ENCODE measurements around the gene SGPP2.
"Not testable (repeated sequence)": the region's sequence is repeated elsewhere in the genome, so short reads cannot be mapped to it uniquely, and the experiment has no call there.

SGPP2 gene, protein sequence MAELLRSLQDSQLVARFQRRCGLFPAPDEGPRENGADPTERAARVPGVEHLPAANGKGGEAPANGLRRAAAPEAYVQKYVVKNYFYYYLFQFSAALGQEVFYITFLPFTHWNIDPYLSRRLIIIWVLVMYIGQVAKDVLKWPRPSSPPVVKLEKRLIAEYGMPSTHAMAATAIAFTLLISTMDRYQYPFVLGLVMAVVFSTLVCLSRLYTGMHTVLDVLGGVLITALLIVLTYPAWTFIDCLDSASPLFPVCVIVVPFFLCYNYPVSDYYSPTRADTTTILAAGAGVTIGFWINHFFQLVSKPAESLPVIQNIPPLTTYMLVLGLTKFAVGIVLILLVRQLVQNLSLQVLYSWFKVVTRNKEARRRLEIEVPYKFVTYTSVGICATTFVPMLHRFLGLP

DNA sequence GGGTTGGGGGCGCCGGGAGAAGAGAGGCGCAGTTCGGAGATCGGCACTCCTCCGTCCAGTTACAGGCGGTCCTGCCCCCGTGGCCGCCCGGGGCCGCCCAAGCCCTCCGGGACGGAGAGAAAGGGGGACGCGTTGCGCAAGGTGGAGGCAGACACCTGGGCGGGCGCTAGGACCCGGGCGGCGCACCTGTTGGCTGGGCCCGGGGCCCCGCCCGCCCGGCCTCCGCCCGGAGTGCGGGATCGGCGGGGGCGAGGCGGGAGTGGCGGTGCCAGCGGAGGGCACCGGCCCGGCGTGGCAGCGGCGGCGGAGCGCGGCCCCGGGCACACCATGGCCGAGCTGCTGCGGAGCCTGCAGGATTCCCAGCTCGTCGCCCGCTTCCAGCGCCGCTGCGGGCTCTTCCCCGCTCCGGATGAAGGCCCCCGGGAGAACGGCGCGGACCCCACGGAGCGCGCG is at the start of gene SGPP2:
Gene SGPP2 (plus strand): TSS at position 268 of the 453 bp plus-strand sequence. CDS start 60 bp downstream, at position 328.
- DNase-seq, result no peak

DNA sequence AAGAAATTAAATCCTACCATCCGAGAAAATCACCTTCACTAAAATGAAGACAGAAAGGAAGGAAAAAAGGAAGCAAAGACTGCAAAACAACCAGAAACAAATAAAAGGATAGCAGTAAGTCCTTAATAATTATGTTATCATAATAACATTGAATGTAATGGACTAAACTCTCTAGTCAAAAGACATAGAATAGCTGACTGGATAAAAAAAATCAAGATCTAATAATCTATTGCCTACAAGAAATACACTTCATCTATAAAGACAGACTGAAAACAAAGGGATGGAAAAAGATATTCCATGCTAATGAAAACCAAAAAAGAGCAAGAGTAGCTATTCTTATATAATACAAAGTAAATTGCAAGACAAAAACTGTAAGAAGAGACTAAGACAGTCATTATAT is 48.5 kb upstream of the SGPP2 start:
- no peak for DNase-seq

GRCh38 chr2:222380456-222380855 is 43.9 kb upstream of the SGPP2 start:
- DNase-seq, result no peak

GRCh38 chr2:222381566-222381965 is 42.8 kb upstream of the SGPP2 start:
- DNase-seq, result no peak

DNA sequence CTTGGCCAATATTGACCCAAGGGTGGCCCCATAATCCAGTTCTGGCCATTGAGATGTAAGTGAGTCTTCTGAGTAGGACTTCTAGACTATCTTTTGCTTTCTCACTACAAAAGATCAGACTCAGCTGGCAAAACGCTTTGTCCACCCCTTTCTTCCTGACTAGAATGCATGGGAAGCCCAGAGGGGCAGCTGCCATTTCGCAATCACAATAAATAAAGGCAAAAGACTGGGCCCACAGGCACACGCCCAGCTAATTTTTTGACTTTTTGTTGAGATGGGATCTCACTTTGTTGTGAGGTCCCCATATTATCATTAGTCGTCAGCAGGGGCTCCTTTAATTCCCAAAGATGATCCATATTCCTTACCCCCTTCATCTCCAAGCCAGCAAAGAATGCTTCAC is 41.1 kb upstream of the SGPP2 start:
- DNase-seq, result no peak

- no peak for DNase-seq
Observed at GRCh38 chr2:222391743-222392285, 32.5 kb upstream of the SGPP2 start.

DNA sequence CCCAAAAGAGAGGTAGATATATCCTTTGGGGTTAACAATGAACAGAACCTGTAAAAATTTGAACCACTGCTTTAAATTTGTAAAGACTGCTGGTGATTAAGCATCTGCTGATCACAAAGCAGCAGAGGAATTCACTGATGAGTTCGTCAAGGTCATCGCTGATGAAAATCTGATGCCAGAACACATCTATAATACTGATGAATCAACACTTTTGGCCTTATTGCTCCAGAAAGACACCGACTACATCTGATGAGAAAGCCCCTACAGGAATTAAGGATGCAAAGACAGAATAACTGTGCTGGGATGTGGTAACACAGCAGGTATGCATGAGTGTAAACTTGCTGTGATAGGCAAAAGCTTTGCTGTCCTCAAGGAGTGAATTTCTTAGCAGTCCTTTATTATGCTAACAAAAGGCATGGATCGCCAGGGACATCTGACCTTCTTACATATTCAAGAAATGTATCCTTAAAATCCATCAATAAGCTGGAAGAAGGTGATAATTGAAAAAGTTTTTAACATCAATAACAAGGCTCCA is 30.5 kb upstream of the SGPP2 start:
- DNase-seq, result no peak

GRCh38 chr2:222398446-222398885 is 25.9 kb upstream of the SGPP2 start:
- DNase-seq, result no peak

GRCh38 chr2:222399038-222399783 is 25.1 kb upstream of the SGPP2 start:
- no peak for DNase-seq

DNA sequence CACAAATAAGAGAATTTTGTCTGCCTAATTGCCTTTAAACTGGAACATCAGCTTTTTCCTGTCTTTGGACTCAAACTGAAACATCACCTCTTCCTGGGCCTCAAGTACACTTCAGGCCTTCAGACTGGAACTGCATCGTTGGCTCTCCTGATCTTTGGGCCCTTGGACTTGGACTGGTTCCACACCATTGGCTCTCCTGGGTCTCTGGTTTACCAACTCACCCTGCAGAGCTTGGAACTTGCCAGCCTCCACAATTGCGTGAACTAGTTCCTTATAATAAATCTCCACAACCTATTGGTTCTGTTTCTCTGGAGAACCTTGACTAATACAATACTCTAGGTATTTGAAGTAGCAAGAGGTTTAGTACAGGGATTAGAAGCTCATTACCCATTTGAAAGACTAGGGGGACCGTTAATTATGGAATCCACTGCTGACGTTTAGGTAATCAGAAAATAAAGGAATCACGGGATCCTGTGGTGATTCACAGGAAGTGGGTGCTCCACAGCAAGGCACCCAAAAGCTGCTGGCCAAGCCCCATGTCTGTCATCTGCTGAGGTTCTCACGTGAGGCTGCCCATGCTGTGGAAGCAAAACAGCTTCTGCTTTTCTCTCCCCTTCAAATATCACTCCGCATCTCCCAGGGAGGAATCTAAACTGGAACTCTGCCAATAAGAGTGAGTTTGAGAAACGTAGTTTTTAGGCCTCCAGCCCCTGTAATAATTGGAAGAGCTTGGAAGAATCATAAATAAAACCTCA is 20.0 kb upstream of the SGPP2 start:
- no peak for DNase-seq

DNA sequence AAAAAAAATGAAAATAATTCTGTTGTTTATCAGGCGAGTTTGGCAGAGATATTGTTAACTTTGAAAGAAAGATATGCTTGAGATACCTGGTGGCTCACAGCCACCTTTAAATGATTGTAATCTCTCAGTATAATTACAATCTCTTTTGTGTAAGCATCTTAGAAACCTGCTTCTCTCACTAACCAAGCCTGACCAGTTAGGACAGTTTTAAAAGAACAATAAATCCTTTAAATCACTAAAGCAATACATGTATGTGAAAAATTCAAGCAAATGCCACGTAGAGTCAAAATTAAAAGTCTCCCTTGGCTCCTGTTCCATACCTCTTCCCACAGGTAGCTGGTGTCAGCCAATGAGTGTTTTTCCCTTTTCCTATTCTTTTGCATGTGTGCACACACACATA is 15.7 kb upstream of the SGPP2 start:
- DNase-seq, result no peak

DNA sequence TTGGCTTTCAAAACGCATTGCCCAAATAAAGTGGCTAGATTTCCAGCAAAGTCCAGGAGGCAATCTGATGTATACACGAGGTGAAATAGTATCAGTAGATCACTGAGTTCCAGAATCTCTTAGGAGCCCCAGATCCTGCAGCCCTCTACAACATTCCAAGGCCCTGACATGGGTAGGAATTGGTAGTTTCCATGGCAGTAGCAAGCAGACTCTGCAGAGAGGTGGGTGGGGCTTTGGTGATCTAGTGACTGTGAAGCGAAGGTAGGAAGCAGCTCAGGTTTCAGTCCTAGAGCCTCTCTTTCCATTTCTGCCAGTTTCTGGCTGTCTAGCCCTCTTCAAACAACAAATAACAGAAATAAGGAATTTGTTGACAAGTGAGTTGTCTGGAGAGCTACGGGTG is 13.8 kb upstream of the SGPP2 start:
- no peak for DNase-seq

- DNase-seq, result not testable (repeated sequence)
Observed at GRCh38 chr2:222412334-222412733, 12.0 kb upstream of the SGPP2 start.

- DNase-seq, result no peak
Observed at GRCh38 chr2:222413295-222413911, 10.9 kb upstream of the SGPP2 start.

- no peak for DNase-seq
Observed at GRCh38 chr2:222418739-222419138, 5.6 kb upstream of the SGPP2 start.

DNA sequence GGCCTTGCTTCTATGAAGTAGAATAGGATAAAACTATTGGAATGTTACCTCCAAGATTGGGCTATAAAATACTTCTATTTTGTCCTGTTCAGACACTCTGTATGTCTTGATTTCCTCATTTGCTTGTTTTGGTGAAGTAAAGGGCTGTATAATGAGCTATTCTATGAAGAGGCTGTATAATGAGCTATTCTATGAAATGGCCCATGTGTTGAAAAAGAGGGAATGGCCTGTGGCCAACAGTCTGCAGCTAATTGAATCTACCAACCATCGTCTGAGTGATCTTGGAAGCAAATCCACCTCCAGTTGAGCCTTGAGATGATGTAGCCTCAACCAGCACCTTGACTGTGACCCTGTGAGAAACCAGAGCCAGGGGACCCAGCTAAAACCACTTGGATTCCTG is 3.8 kb upstream of the SGPP2 start:
- no peak for DNase-seq

DNA sequence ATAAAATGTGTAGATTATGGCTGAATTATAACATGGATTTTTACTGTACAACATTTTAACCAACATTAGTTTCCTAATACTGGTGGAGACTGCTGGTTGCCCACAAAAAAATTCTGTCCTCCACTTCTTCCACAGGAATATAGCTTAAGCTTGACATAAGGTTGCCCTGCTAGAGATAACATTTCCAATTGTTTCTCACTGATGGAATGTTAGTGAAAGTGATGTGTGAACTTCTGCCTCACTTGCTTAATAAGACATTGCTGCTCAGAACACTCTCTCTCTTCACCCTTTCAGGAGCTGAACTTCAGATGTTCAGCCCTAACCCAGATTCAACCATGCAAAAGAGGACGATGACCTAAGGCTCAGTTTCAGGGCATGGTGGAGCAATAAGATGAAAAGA is 2.7 kb upstream of the SGPP2 start:
- no peak for DNase-seq

DNA sequence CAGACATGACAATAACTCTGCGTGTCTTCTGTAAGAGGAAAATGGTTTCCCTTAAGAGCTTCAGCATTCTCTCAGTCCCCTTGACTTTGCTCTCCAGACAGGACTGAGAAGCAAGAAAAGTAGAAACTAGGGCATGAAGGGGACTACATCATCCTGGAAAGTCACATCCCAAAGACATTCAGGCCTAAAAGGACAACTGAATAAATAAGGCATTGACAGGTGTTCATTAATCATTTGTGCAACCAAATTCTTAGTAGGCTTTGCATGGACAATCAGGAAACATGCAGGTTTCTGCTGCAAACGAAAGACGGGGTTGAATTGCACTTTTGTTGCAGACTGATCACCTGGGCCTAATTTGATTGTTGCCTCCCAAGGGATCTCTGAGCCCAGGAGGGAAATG is 1.2 kb upstream of the SGPP2 start:
- DNase-seq, result no peak

DNA sequence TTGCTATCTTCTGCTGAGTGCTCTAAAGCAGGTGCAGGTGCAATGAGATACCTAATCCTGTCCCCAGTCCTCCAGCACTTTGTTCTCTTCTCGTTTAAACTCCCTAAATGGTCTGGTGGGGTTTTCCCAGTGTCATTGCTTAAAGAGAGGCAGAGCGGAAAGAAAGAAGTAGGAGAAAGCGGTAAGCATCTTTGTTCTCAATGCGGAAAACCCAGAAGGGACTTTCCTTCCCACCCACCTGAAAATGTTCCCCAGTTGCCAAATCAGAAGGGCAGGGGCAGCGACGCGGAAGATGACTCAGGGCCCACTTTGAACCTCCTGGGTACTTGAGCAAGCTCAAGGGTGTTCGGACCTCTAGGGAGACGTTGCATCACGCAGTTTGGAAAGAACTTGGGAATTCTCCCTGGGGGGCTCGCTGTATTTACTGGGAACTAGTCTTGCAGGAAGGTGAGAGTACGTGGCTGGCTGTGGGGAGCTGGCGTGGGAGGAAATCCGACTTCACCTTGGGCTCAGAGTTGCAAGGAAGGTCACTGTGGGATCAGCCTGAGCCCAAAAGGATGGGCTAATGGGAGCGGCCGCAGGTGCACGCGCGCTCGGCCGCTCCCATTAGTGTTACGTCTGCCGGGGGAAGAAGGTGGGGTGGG is 589 bp upstream of the SGPP2 start:
- DNase-seq, result peak; percentile 72

DNA sequence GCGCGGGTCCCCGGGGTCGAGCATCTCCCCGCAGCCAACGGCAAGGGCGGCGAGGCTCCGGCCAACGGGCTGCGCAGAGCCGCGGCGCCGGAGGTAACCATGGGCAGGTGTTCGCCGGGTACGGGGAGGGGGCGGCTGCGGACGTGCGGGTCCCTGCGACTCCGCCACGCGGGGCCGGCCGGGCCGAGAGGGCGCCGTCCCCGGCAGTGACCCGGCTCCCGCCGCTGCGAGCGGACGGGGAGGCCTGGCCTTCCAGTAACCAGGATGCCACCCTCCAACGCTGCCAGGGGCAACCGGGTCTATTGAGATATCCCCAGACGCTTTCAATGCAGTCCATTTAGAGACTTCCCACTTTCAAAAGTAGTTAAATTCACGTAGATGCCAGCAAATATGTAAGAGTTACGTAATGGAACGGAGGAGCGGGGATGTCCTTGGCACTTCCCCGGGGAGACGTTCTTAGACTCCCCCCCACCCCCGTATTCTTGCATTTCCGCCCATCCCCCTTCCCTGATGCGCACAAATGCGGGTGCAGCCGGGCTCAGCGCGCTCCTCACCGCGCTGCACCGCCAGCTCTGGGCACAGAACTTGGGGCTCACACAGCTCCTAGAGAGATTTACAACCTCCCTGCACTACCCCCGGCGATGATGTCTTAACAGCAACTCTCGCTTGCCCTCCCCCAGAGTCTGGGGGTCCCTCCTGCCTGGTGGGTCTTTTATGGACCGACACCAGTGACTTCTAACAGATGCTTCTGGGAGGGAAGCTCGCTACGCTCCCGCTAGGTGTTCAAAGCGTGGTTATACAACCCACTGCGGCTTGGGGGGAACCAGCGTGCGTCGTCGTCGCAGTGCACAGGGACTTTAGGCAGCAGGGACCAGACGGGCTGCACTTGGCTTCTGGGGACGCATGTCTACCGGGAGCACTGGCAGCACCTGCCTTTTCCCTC is 657 bp downstream of the SGPP2 start:
- DNase-seq, result peak; percentile 15
